Measurements from ENCODE around the gene DEPDC4. TPM values are rescaled to one million over a fixed set of nuclear protein-coding genes. Genes with fewer than 3 reads are reported as not detected.

DEPDC4 gene
- total RNA-seq, 1 donor from 2014 or later = 0.62 TPM

Other genes starting within 250 kb of the DEPDC4 start
- gene BLTP3B, start 124.2 kb downstream of the DEPDC4 start, total RNA-seq = 20.2 TPM
- gene ACTR6, start 66.3 kb downstream of the DEPDC4 start, total RNA-seq = 18.6 TPM
- gene SCYL2, start 98 bp upstream of the DEPDC4 start, total RNA-seq = 39.3 TPM
- not detected for gene SLC17A8, start 90.0 kb upstream of the DEPDC4 start, total RNA-seq
- gene NR1H4, start 206.8 kb upstream of the DEPDC4 start, total RNA-seq = not detected

Measured in cardiac septum (tissue), 1 donor.